Uterus (tissue), 4 donors: ENCODE data around the gene SPG11. TPM values are rescaled to one million over a fixed set of nuclear protein-coding genes. Genes with fewer than 3 reads are reported as not detected.

ENCODE experiments used
- DNase-seq, 2 donors: peaks; one replicate each; pipeline ENCODE4 v3.0.0-alpha.2; 2019 to 2020
- H3K27ac ChIP-seq, 2 donors: fragments of 200-600 bp; sonication (generic); 1 replicate in 1 of 2; 2 replicates in 1 of 2; pipeline ENCODE4 v1.5.1; 2016 to 2018
- H3K27me3 ChIP-seq, 2 donors: fragments of 200-600 bp; sonication (generic); one replicate each; pipeline ENCODE4 v1.5.1; 2018 to 2019; ENCODE audit warnings: control low read depth in 1 of 2
- H3K36me3 ChIP-seq, 2 donors: fragments of 200-600 bp; sonication (generic); one replicate each; pipeline ENCODE4 v1.5.1; 2019; ENCODE audit warnings: control low read depth in 1 of 2
- H3K4me1 ChIP-seq, 2 donors: fragments of 200-600 bp; sonication (generic); one replicate each; pipeline ENCODE4 v1.5.1; 2018 to 2019; ENCODE audit warnings: control low read depth in 1 of 2
- H3K4me3 ChIP-seq, 2 donors: fragments of 200-600 bp; sonication (generic); 1 replicate in 1 of 2; 2 replicates in 1 of 2; pipeline ENCODE4 v1.5.1; 2018 to 2019; ENCODE audit warnings: mild to moderate bottlenecking in 1 of 2
- H3K9me3 ChIP-seq, 2 donors: fragments of 200-600 bp; sonication (generic); one replicate each; pipeline ENCODE4 v1.5.1; 2019; ENCODE audit warnings: control low read depth in 1 of 2
- POLR2A ChIP-seq, 2 donors: fragments of 450-650 bp; IDR thresholded peaks; one replicate each; pipeline ENCODE4 v1.6.1; 2016; ENCODE audit warnings: antibody characterized with exemption in 2 of 2, mild to moderate bottlenecking in 1 of 2, moderate library complexity in 1 of 2
- intact Hi-C: fragments of 100-400 bp; cut with DNase I; formaldehyde crosslinking; loops from one replicate; pipeline ENCODE4 v1.15.1; 2023; ENCODE audit warnings: low total_unique reads
- total RNA-seq, 4 donors: library from RNA; depleted of rRNA in 3 of 4; stranded (reverse); fragments of >200 nt in 3 of 4; gene quantifications; one replicate each; pipeline versions ENCODE4 v1.1.0 to v1.2.4, GENCODE V29; 2014 to 2023
- TF ChIP-seq, protein P1 (sequence below), 4 experiments: fragments of 200-600 bp in 2 of 4; fragments of 450-650 bp in 2 of 4; sonication (generic) in 2 of 4; IDR thresholded peaks; one replicate each; pipeline ENCODE4 v1.5.1; 2016 to 2019; ENCODE audit warnings: antibody characterized with exemption in 4 of 4, mild to moderate bottlenecking in 2 of 4, moderate library complexity in 1 of 4
- donor health status: DM: yes; HTN: yes; CAD: no.

The SPG11 gene
- total RNA-seq, 4 donors from 2014 or later = 34.1 to 88.0 (median 80.6) TPM

- Histone ChIP-seq H3K36me3 (no peaks in the 10 kb centered on the region), H3K27me3 (no peaks in the 10 kb centered on the region), H3K9me3 (no peaks in the 10 kb centered on the region), H3K4me1 (no peaks in the 10 kb centered on the region), H3K4me3 (no peak overlapping the region), H3K27ac (no peak overlapping the region)
- DNase-seq = no peak
- intact Hi-C loops = no loop called here
- no peak for TF ChIP-seq POLR2A (IDR thresholded peaks at IDR 0.05)
- TF ChIP-seq, protein P1, sequence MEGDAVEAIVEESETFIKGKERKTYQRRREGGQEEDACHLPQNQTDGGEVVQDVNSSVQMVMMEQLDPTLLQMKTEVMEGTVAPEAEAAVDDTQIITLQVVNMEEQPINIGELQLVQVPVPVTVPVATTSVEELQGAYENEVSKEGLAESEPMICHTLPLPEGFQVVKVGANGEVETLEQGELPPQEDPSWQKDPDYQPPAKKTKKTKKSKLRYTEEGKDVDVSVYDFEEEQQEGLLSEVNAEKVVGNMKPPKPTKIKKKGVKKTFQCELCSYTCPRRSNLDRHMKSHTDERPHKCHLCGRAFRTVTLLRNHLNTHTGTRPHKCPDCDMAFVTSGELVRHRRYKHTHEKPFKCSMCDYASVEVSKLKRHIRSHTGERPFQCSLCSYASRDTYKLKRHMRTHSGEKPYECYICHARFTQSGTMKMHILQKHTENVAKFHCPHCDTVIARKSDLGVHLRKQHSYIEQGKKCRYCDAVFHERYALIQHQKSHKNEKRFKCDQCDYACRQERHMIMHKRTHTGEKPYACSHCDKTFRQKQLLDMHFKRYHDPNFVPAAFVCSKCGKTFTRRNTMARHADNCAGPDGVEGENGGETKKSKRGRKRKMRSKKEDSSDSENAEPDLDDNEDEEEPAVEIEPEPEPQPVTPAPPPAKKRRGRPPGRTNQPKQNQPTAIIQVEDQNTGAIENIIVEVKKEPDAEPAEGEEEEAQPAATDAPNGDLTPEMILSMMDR (IDR thresholded peaks at IDR 0.05) = no peak
Observed at GRCh38 chr15:44588541-44588940, 74.9 kb downstream of the SPG11 start.

DNA sequence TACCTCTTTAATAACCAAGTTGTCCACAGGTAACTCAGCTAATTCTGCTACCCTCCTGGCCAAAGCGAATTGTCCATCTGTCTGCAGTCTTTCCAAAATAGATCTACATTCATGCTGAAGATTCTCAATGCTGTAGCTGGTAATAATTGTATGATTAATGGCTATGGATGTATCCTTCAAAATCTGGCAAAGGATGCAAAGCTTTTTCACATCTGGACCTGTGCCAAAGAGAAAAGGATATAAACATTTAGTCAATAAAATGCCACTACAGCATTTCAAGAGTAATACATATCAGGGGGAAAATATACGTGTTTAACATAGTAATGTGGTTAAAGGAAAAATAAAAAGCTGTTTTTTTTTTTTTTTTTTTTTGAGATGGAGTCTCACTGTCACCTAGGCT lies 77.8 kb downstream of the SPG11 start:
- Histone ChIP-seq H3K36me3 (no peaks in the 10 kb centered on the region), H3K4me3 (no peak overlapping the region), H3K27ac (no peak overlapping the region), H3K27me3 (no peaks in the 10 kb centered on the region), H3K4me1 (no peaks in the 10 kb centered on the region), H3K9me3 (no peaks in the 10 kb centered on the region)
- intact Hi-C loops = no loop called here
- no peak for TF ChIP-seq POLR2A (IDR thresholded peaks at IDR 0.05)
- TF ChIP-seq, protein P1 (IDR thresholded peaks at IDR 0.05) = no peak
- no peak for DNase-seq

DNA sequence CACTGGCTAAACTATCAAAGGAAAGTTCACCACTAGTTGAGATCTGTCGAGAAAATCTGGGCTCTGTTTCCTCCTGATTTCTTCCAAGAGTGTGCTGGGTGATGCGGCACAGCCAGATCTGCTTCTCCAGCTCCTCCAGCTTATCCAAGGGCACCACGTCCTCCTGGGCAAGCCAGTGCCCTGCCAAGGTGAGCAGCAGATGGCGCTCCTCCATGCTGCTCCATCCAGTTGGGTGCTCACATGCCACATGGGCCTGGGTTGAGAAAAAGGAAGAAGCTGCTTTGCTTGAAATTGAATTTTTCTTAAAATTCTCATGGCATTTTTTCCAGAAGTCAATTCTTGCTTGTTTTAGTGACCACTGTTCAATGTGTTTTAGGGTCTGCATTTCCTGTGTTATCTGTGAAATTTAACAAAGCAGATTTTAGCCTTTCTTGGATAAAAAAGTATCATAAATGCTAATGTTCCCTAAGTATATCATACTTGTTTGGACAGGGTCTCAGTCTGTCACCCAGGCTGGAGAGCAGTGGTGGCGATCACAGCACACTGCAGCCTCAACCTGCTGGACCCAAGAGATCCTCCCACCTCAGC lies 79.2 kb downstream of the SPG11 start:
- no peaks in the 10 kb centered on the region for H3K27me3 ChIP-seq
- DNase-seq = no peak
- no peak overlapping the region for H3K4me3 ChIP-seq
- no peaks in the 10 kb centered on the region for H3K36me3 ChIP-seq
- intact Hi-C loops = no loop called here
- H3K4me1 ChIP-seq = no peaks in the 10 kb centered on the region
- no peak overlapping the region for H3K27ac ChIP-seq
- H3K9me3 ChIP-seq = no peaks in the 10 kb centered on the region
- TF ChIP-seq, protein P1 (IDR thresholded peaks at IDR 0.05) = peak in 3 of 4 experiments; percentile 9 to 11 (median 10)
- no peak for TF ChIP-seq POLR2A (IDR thresholded peaks at IDR 0.05)

GRCh38 chr15:44580105-44580504 lies 83.4 kb downstream of the SPG11 start:
- TF ChIP-seq, protein P1 (IDR thresholded peaks at IDR 0.05) = no peak
- no peak for TF ChIP-seq POLR2A (IDR thresholded peaks at IDR 0.05)
- H3K4me3 ChIP-seq = no peak overlapping the region
- no peak for DNase-seq
- no peaks in the 10 kb centered on the region for H3K4me1 ChIP-seq
- no peaks in the 10 kb centered on the region for H3K27me3 ChIP-seq
- no peaks in the 10 kb centered on the region for H3K36me3 ChIP-seq
- intact Hi-C loops = no loop called here
- H3K27ac ChIP-seq = no peak overlapping the region
- H3K9me3 ChIP-seq = no peaks in the 10 kb centered on the region

DNA sequence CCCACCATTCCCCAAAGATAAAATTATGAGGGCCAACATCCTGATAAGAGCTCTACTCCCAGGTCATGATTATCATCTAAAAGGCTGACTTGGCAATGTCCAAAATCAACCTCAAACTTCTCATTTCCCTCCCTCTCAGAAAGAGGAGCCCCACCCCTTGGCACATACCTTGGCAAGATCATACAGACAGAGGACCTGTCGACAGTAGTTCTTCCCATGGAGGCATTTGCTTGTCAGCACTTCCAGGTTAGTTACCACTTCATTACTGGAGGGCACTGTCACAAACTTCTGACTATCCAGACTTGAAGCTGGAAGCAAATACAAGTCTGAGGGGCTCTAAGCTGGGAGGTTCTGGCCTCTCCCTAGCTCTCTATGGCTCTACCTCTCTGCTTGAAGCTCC lies 88.7 kb downstream of the SPG11 start:
- intact Hi-C loops = no loop called here
- Histone ChIP-seq H3K36me3 (no peaks in the 10 kb centered on the region), H3K9me3 (no peaks in the 10 kb centered on the region), H3K4me1 (no peaks in the 10 kb centered on the region), H3K4me3 (no peak overlapping the region), H3K27me3 (no peaks in the 10 kb centered on the region), H3K27ac (no peak overlapping the region)
- DNase-seq = no peak
- TF ChIP-seq POLR2A (IDR thresholded peaks at IDR 0.05) = no peak
- TF ChIP-seq, protein P1 (IDR thresholded peaks at IDR 0.05) = no peak
